Bronchial epithelial cell (primary cell): Measurements from ENCODE around the gene ID1. TPM values are rescaled to one million over a fixed set of nuclear protein-coding genes. Genes with fewer than 3 reads are reported as not detected.
"Not testable (repeated sequence)": the region's sequence is repeated elsewhere in the genome, so short reads cannot be mapped to it uniquely, and the experiment has no call there.

ENCODE experiments used
- DNase-seq: peaks from one replicate; pipeline ENCODE4 v3.0.0-alpha.2; 2010; ENCODE audit warnings: low read depth
- FAIRE-seq: peaks from 2 replicates; lab custom pipeline; 2011; peaks lifted over from hg19 to GRCh38; lab: Jason Lieb, UNC
- H3K27me3 ChIP-seq: 2 replicates; pipeline ENCODE4 v1.5.1; 2011; ENCODE audit warnings: low read length; ENCODE audit not compliant: control insufficient read depth, insufficient read depth
- H3K36me3 ChIP-seq: 2 replicates; pipeline ENCODE4 v1.5.1; 2011; ENCODE audit warnings: low read length; ENCODE audit not compliant: control insufficient read depth, insufficient read depth
- H3K4me3 ChIP-seq: 2 replicates; pipeline ENCODE4 v1.5.1; 2011; ENCODE audit warnings: mild to moderate bottlenecking, low read depth, low read length, control low read depth
- CTCF ChIP-seq: IDR thresholded peaks from 2 replicates; pipeline ENCODE4 v1.5.1; 2011; ENCODE audit warnings: mild to moderate bottlenecking, moderate library complexity, low read length, control low read depth, inconsistent platforms; ENCODE audit not compliant: insufficient read depth, severe bottlenecking
- total RNA-seq: library from RNA; depleted of rRNA; stranded (reverse); fragments of >200 nt; gene quantifications from 2 replicates; pipeline ENCODE4 v1.2.1, GENCODE V29; 2014

ID1 gene
- total RNA-seq, 1 donor from 2014 or later = 930 TPM

- FAIRE-seq (no peak), DNase-seq (no peak)
- TF ChIP-seq CTCF = no peak
- peaks cover 5% of the 10 kb centered on the region for H3K36me3 ChIP-seq
- no peaks in the 10 kb centered on the region for H3K27me3 ChIP-seq
- H3K4me3 ChIP-seq = no peak overlapping the region
Measured at GRCh38 chr20:31572042-31572700, 32.9 kb upstream of the ID1 start.

DNA sequence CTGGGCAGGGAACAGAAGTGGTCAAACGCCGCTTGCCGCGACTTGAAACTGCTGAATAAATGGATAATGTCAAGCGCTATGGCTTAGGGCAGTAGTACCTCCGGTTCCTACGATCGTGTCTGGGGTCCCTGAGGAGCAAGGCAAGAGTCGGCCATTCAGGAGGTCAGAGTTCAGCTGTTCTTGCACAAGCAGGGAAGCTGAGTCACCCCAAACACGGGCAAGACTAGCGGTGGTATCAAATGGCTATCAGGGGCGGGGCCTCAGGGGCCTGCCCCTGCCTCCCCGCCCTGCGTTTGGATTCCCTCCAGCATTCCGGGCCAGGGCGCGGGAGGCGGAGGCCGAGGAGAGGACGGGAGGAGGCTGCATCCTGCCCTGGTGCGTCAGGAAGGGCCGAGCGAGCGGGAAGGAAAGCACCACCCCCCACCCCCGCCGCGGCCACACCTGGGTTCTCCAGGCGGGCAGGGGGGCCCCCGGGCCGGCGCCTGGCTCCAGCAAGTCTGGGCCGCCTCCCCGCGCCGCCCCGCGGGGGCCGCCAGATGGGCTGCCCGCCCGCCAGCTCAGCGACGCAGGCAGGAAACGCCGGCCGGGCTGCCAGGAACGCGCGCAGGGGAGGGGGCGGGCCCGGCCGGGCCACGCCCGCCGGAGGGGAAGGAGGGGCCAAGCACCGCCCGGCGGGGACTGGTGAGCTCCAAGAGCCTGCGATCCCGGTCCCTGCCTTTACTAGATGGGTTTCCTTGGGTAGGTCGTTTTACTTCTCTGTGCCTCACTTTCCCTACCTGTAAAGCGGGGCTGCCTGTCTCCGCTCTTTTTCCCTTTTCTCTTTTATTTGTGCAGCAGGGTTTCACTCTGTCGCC lies 32.2 kb upstream of the ID1 start:
- no peaks in the 10 kb centered on the region for H3K27me3 ChIP-seq
- DNase-seq (peak; percentile 94), FAIRE-seq (no peak)
- peaks cover 5% of the 10 kb centered on the region for H3K36me3 ChIP-seq
- TF ChIP-seq CTCF = no peak
- H3K4me3 ChIP-seq = peak overlapping the region; percentile 57

DNA sequence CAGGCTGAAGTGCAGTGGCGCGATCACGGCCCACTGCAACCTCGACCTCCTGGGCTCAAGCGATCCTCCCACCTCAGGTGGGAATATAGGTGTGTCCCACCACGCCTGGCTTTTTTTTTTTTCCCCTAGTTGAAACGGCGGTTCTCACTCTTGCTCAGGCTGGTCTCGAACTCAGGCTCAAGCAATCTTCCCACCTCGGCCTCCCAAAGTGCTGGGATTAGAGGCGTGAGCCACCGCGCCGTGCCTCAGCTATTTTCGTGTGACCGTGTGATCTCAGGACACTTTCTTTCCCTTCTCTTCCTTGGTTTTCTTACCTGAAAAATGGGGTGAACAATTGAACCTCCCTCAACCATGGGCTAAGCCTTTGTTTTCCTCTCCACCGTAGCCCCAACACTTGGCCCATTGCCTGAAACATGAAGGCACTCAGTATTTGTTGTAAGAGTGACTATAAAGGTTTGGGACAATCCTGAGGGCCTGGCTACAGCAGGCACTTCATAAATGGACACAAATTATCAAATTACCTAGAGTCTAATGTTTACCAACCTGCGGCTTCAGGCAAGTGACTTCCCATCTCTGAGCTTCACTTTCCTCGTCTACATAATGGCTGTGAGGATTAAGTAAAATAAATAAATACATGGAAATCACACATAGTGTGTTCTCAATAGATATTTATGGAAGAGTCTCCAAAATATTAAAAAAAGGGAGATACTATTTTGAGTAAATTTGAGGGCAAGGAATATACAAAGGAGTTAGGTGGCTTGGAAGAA lies 31.4 kb upstream of the ID1 start:
- Histone ChIP-seq H3K36me3 (peaks cover 4% of the 10 kb centered on the region), H3K4me3 (peak overlapping the region; percentile 57), H3K27me3 (no peaks in the 10 kb centered on the region)
- peak; percentile 56 for DNase-seq
- no peak for FAIRE-seq
- TF ChIP-seq CTCF = no peak

DNA sequence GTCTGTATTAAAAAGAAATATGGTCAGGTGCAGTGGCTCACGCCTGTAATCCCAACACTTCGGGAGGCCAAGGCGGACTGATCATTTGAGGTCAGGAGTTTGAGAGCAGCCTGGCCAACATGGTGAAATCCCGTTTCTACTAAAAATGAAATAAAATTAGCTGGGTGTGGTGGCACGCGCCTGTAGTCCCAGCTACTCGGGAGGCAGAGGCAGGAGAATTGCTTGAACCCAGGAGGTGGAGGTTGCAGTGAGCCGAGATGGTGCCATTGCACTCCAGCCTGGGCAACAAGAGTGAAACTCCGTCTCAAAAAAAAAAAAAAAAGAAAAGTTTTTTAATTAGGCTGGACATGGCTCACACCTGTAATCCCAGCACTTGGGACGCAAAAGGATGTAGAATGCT lies 30.1 kb upstream of the ID1 start:
- not testable (repeated sequence) for H3K36me3 ChIP-seq, H3K27me3 ChIP-seq, H3K4me3 ChIP-seq, DNase-seq, FAIRE-seq

- DNase-seq = no peak
- Histone ChIP-seq H3K4me3 (no peak overlapping the region), H3K27me3 (no peaks in the 10 kb centered on the region), H3K36me3 (no peaks in the 10 kb centered on the region)
- no peak for FAIRE-seq
- no peak for TF ChIP-seq CTCF
Measured at GRCh38 chr20:31576751-31577150, 28.3 kb upstream of the ID1 start.

GRCh38 chr20:31577194-31577593 lies 27.9 kb upstream of the ID1 start:
- no peak for TF ChIP-seq CTCF

More at GRCh38 chr20:31577194-31577593, 27.9 kb upstream of the ID1 start:
- no peaks in the 10 kb centered on the region for H3K36me3 ChIP-seq
- DNase-seq = no peak
- no peak for FAIRE-seq
- no peaks in the 10 kb centered on the region for H3K27me3 ChIP-seq
- no peak overlapping the region for H3K4me3 ChIP-seq
